Measurements from ENCODE around the gene S100A9.

- TF ChIP-seq CTCF (IDR thresholded peaks at IDR 0.05) (no peak), POLR2A (IDR thresholded peaks at IDR 0.05) (no peak)
These were observed 23.1 kb downstream of the S100A9 start for GRCh38 chr1:153380711-153381110.
